ENCODE data around the gene IPO4. TPM values are rescaled to one million over a fixed set of nuclear protein-coding genes. Genes with fewer than 3 reads are reported as not detected.

The IPO4 gene
- total RNA-seq, 1 donor from 2014 or later = 80.3 TPM

- CTCF ChIA-PET = interaction anchor here (1.6 kb wide), 1 partner anchor 11 kb away, joined by 5 read pairs; the partner anchor contains the start of gene IRF9
- POLR2A ChIA-PET = interaction anchor here (0.6 to 4.2 kb wide), 16 partner anchors 10 to 71 kb away, joined by 3 to 43 read pairs (median 4); partner anchors contain the start of genes EMC9, GMPR2, IPO4 and IRF9
- no peaks in the 10 kb centered on the region for H3K27me3 Mint-ChIP-seq
- H3K4me1 Mint-ChIP-seq = peaks cover 25% of the 10 kb centered on the region
- no peak for TF ChIP-seq CTCF (IDR thresholded peaks at IDR 0.05)
- H3K27ac Mint-ChIP-seq = peak within 1 kb of the TSS; percentile 84
- ATAC-seq (ENCODE audit: low read depth) (peak; percentile 91), DNase-seq (peak; percentile 68)
- peak within 1 kb of the TSS; percentile 90 for H3K4me3 Mint-ChIP-seq
- H3K9me3 Mint-ChIP-seq = no peaks in the 10 kb centered on the region
- H3K36me3 Mint-ChIP-seq (ENCODE audit: low read depth) = peaks cover 32% of the 10 kb centered on the region
- intact Hi-C loops (cut with micrococcal nuclease) = loop anchor here (1.0 kb wide), 3 partner anchors 10 to 24 kb away; partner anchors contain the start of genes IPO4, IRF9 and RNF31
Measured at GRCh38 chr14:24171422-24172260, 17.0 kb downstream of the IPO4 start, which contains the start of gene REC8. Gene REC8, plus strand, starts transcription at chr14:24172080. Its CDS starts 473 bp downstream, at chr14:24172553.

DNA sequence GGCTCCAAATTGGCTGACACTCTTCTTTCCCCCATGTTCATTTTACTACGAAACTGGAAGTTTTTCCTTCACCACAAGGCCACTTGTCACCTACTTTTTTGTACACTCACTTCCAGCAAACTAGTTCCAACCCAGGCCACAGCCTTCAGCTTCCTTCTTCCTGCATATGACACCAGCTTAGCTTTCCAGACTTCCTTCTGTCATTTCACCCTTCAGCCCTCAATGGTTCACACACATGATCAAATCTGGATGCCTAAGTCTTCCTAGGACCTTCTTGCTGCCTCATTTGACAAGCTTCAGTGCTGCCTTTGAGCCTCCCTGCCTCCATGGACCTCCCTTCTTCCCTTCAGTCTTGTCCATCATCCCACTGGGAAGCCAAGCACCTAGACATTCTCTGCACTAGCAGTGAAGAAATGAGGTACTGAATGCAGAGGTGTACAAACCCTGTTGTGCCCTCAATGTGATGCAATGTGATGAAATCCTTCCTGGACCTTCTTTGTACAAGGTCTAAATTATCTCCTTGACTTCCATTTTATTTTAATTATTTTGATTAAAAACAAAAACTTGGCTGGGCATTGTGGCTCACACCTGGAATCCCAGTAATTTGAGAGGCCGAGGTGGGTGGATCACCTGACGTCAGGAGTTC is 21.0 kb downstream of the IPO4 start:
- no peak for ATAC-seq (ENCODE audit: low read depth)
- H3K36me3 Mint-ChIP-seq (ENCODE audit: low read depth) = peaks cover 67% of the 10 kb centered on the region

GRCh38 chr14:24165785-24166184 is 22.8 kb downstream of the IPO4 start:
- intact Hi-C loops (cut with micrococcal nuclease) = no loop called here
- Mint-ChIP-seq H3K27ac (no peak overlapping the region), H3K9me3 (no peaks in the 10 kb centered on the region), H3K4me3 (no peak overlapping the region), H3K4me1 (peaks cover 45% of the 10 kb centered on the region), H3K36me3 (ENCODE audit: low read depth) (peaks cover 80% of the 10 kb centered on the region), H3K27me3 (no peaks in the 10 kb centered on the region)
- CTCF ChIA-PET = no interaction called here
- DNase-seq = no peak
- no peak for TF ChIP-seq CTCF (IDR thresholded peaks at IDR 0.05)
- no peak for ATAC-seq (ENCODE audit: low read depth)
- POLR2A ChIA-PET = interaction anchor here (0.7 to 2.0 kb wide), 4 partner anchors 19 to 114 kb away, joined by 3 to 4 read pairs (median 3); partner anchors contain the start of genes EMC9, PSME2, RNF31 and TM9SF1

More for the DNA sequence above, 21.0 kb downstream of the IPO4 start:
- Mint-ChIP-seq H3K4me1 (peaks cover 43% of the 10 kb centered on the region), H3K9me3 (no peaks in the 10 kb centered on the region), H3K27me3 (no peaks in the 10 kb centered on the region), H3K4me3 (no peak overlapping the region), H3K27ac (peak overlapping the region; percentile 37)
- intact Hi-C loops (cut with micrococcal nuclease) = no loop called here
- DNase-seq = no peak
- TF ChIP-seq CTCF (IDR thresholded peaks at IDR 0.05) = no peak
- ChIA-PET CTCF (no interaction called here), POLR2A (no interaction called here)

- DNase-seq (no peak), ATAC-seq (ENCODE audit: low read depth) (no peak)
- Mint-ChIP-seq H3K4me3 (no peak overlapping the region), H3K27me3 (no peaks in the 10 kb centered on the region), H3K27ac (no peak overlapping the region), H3K9me3 (no peaks in the 10 kb centered on the region), H3K36me3 (ENCODE audit: low read depth) (peaks cover 84% of the 10 kb centered on the region), H3K4me1 (peaks cover 48% of the 10 kb centered on the region)
- intact Hi-C loops (cut with micrococcal nuclease) = no loop called here
- CTCF ChIA-PET = no interaction called here
- TF ChIP-seq CTCF (IDR thresholded peaks at IDR 0.05) = no peak
- POLR2A ChIA-PET = interaction anchor here (1.2 to 2.0 kb wide), 3 partner anchors 23 to 50 kb away, joined by 3 to 4 read pairs (median 4); partner anchors contain the start of genes DCAF11, EMC9, NRL and TM9SF1
Measured at GRCh38 chr14:24164518-24164991, 24.1 kb downstream of the IPO4 start.

Data from activated B cell treated with CpG ODN at 0.5 μM for 24 hours (primary cell).